H9 (cell line): ENCODE data around the gene STN1. TPM values are rescaled to one million over a fixed set of nuclear protein-coding genes. Genes with fewer than 3 reads are reported as not detected.

Experiments
- DNase-seq: peaks from one replicate; pipeline ENCODE4 v3.0.0-alpha.2; 2017
- H2AFZ ChIP-seq: one replicate; pipeline ENCODE4 v1.6.1; 2013; ENCODE audit warnings: mild to moderate bottlenecking, low read length, control low read depth, moderate library complexity
- H2AK5ac ChIP-seq: 2 replicates; pipeline ENCODE4 v1.6.1; 2013; ENCODE audit warnings: low read length, control low read depth, mixed read lengths; ENCODE audit not compliant: insufficient read length
- H2BK120ac ChIP-seq: one replicate; pipeline ENCODE4 v1.6.1; 2013; ENCODE audit warnings: low read depth, mild to moderate bottlenecking, low read length, control low read depth, inconsistent platforms; ENCODE audit not compliant: poor library complexity, severe bottlenecking
- H2BK12ac ChIP-seq: 2 replicates; pipeline ENCODE4 v1.6.1; 2013; ENCODE audit warnings: low read length, control low read depth, mixed read lengths, low read depth; ENCODE audit not compliant: insufficient read length
- H2BK15ac ChIP-seq: 2 replicates; pipeline ENCODE4 v1.6.1; 2013; ENCODE audit warnings: low read depth, low read length, control low read depth
- H2BK20ac ChIP-seq: one replicate; pipeline ENCODE4 v1.6.1; 2013; ENCODE audit warnings: low read depth, mild to moderate bottlenecking, low read length, control low read depth, inconsistent platforms; ENCODE audit not compliant: poor library complexity, severe bottlenecking
- H2BK5ac ChIP-seq: 2 replicates; pipeline ENCODE4 v1.6.1; 2013; ENCODE audit warnings: low read length, control low read depth, mixed read lengths; ENCODE audit not compliant: insufficient read length
- H3K14ac ChIP-seq: 2 replicates; pipeline ENCODE4 v1.6.1; 2013; ENCODE audit warnings: low read length, control low read depth; ENCODE audit not compliant: insufficient read depth
- H3K18ac ChIP-seq: 2 replicates; pipeline ENCODE4 v1.6.1; 2013; ENCODE audit warnings: low read depth, mild to moderate bottlenecking, mixed read lengths, low read length, control low read depth; ENCODE audit not compliant: insufficient read length
- H3K23ac ChIP-seq: 2 replicates; pipeline ENCODE4 v1.6.1; 2013; ENCODE audit warnings: low read length, control low read depth, mixed read lengths, low read depth; ENCODE audit not compliant: insufficient read length
- H3K23me2 ChIP-seq: 2 replicates; pipeline ENCODE4 v1.6.1; 2013; ENCODE audit warnings: low read depth, mild to moderate bottlenecking, mixed read lengths, low read length, control low read depth; ENCODE audit not compliant: insufficient read length, poor library complexity, severe bottlenecking
- H3K27ac ChIP-seq: 2 replicates; pipeline ENCODE4 v1.5.1; 2013; ENCODE audit warnings: low read length, control low read depth, mixed read lengths, low read depth; ENCODE audit not compliant: insufficient read length
- H3K27me3 ChIP-seq: 2 replicates; pipeline ENCODE4 v1.6.1; 2013; ENCODE audit warnings: low read length, control low read depth, inconsistent platforms; ENCODE audit not compliant: insufficient read depth
- H3K4ac ChIP-seq: 2 replicates; pipeline ENCODE4 v1.6.1; 2013; ENCODE audit warnings: low read depth, mild to moderate bottlenecking, control low read depth, inconsistent platforms, low read length, moderate library complexity
- H3K4me1 ChIP-seq: 2 replicates; pipeline ENCODE4 v1.6.1; 2013; ENCODE audit warnings: low read length, control low read depth, inconsistent platforms; ENCODE audit not compliant: insufficient read depth
- H3K4me2 ChIP-seq: 2 replicates; pipeline ENCODE4 v1.6.1; 2013; ENCODE audit warnings: low read length, control low read depth, mixed read lengths; ENCODE audit not compliant: insufficient read length, insufficient read depth
- H3K56ac ChIP-seq: 2 replicates; pipeline ENCODE4 v1.6.1; 2013; ENCODE audit warnings: low read depth, mild to moderate bottlenecking, mixed read lengths, low read length, control low read depth; ENCODE audit not compliant: insufficient read length
- H3K79me1 ChIP-seq: 2 replicates; pipeline ENCODE4 v1.6.1; 2013; ENCODE audit warnings: low read depth, mild to moderate bottlenecking, moderate library complexity, low read length, control low read depth, inconsistent platforms; ENCODE audit not compliant: insufficient read depth, poor library complexity, severe bottlenecking
- H3K79me2 ChIP-seq: 2 replicates; pipeline ENCODE4 v1.6.1; 2013; ENCODE audit warnings: low read length, control low read depth, inconsistent platforms; ENCODE audit not compliant: insufficient read depth
- H3K9ac ChIP-seq: 2 replicates; pipeline ENCODE4 v1.6.1; 2013; ENCODE audit warnings: low read length, control low read depth, mixed read lengths; ENCODE audit not compliant: insufficient read length; ENCODE audit errors: extremely low read depth
- H3K9me3 ChIP-seq: one replicate; pipeline ENCODE4 v1.6.1; 2013; ENCODE audit warnings: low read depth, low read length, inconsistent platforms; ENCODE audit not compliant: control insufficient read depth
- H3T11ph ChIP-seq: one replicate; pipeline ENCODE4 v1.6.1; 2013; ENCODE audit warnings: mild to moderate bottlenecking, low read length, control low read depth, inconsistent platforms
- H4K20me1 ChIP-seq: one replicate; pipeline ENCODE4 v1.6.1; 2013; ENCODE audit not compliant: control insufficient read depth, insufficient read length, insufficient read depth
- H4K5ac ChIP-seq: 2 replicates; pipeline ENCODE4 v1.6.1; 2013; ENCODE audit warnings: low read depth, mild to moderate bottlenecking, mixed read lengths, low read length, control low read depth; ENCODE audit not compliant: insufficient read length
- H4K8ac ChIP-seq: replicated peaks from 2 replicates; pipeline ENCODE4 v1.6.1; 2013; ENCODE audit warnings: low read length, control low read depth, mixed read lengths, low read depth; ENCODE audit not compliant: insufficient read length
- H4K91ac ChIP-seq: 2 replicates; pipeline ENCODE4 v1.6.1; 2013; ENCODE audit warnings: low read depth, mild to moderate bottlenecking, moderate library complexity, mixed read lengths, low read length, control low read depth; ENCODE audit not compliant: insufficient read length
- H3K27ac Mint-ChIP-seq, 3 experiments: 2 replicates in 2 of 3; 3 replicates in 1 of 3; pipeline ENCODE4 v1.8.0; 2020 to 2021; ENCODE audit warnings: mixed read lengths in 3 of 3, mild to moderate bottlenecking in 1 of 3, moderate library complexity in 1 of 3
- H3K27me3 Mint-ChIP-seq: 2 replicates; pipeline ENCODE4 v1.8.0; 2021; ENCODE audit warnings: low read depth, mild to moderate bottlenecking, moderate library complexity, mixed read lengths
- H3K36me3 Mint-ChIP-seq, 3 experiments: 2 replicates in 2 of 3; 3 replicates in 1 of 3; pipeline ENCODE4 v1.8.0; 2020 to 2021; ENCODE audit warnings: low read depth in 3 of 3, mixed read lengths in 3 of 3; ENCODE audit not compliant: insufficient read depth in 1 of 3
- H3K4me1 Mint-ChIP-seq, 2 experiments: 2 replicates each; pipeline ENCODE4 v1.8.0; 2020; ENCODE audit warnings: mixed read lengths in 2 of 2
- H3K4me3 Mint-ChIP-seq, 2 experiments: 2 replicates in 1 of 2; 3 replicates in 1 of 2; pipeline ENCODE4 v1.8.0; 2020 to 2021; ENCODE audit warnings: mild to moderate bottlenecking in 2 of 2, mixed read lengths in 2 of 2, moderate library complexity in 1 of 2
- H3K9me3 Mint-ChIP-seq, 2 experiments: 2 replicates in 1 of 2; 3 replicates in 1 of 2; pipeline ENCODE4 v1.8.0; 2020; ENCODE audit warnings: mild to moderate bottlenecking in 2 of 2, mixed read lengths in 2 of 2, moderate library complexity in 1 of 2
- CTCF ChIP-seq: fragments of 200-600 bp; sonication (generic); conservative IDR thresholded peaks from 3 replicates; pipeline ENCODE4 v1.8.0; 2021; ENCODE audit warnings: antibody characterized with exemption, mild to moderate bottlenecking
- WGBS: extraction: QIAGEN DNeasy Blood & Tissue Kit; methylation state at CpG from one replicate; pipeline ENCODE4 v1.1.7; 2013; ENCODE audit warnings: missing lambda C conversion rate, low lambda C conversion rate, mixed read lengths; ENCODE audit not compliant: insufficient read length; ENCODE audit errors: extremely low coverage; 5-methylcytosine and 5-hydroxymethylcytosine counted together
- total RNA-seq: library from RNA; stranded (reverse); gene quantifications from 2 replicates; pipeline ENCODE4 v1.2.1, GENCODE V29; 2021

STN1 gene
- total RNA-seq, 1 experiment from 2014 or later = 11.3 TPM

- Histone ChIP-seq H3K27ac (no peak overlapping the region), H4K91ac (no peak overlapping the region), H2BK12ac (no peak overlapping the region), H3K4ac (no peak overlapping the region), H3K9me3 (no peaks in the 10 kb centered on the region), H2BK120ac (no peak overlapping the region), H4K8ac (no peak overlapping the region), H2AK5ac (no peak overlapping the region), H3K27me3 (peaks cover 2% of the 10 kb centered on the region; the same call in 1 of the 2 replicates), H4K20me1 (no peaks in the 10 kb centered on the region), H3K23ac (no peak overlapping the region), H3K14ac (no peak overlapping the region), H3K9ac (no peak overlapping the region), H4K5ac (no peak overlapping the region), H2BK20ac (no peak overlapping the region), H3K4me2 (no peak overlapping the region), H2AFZ (no peak overlapping the region), H3K4me1 (no peaks in the 10 kb centered on the region), H3K79me2 (no peaks in the 10 kb centered on the region), H2BK15ac (no peak overlapping the region), H3K79me1 (no peaks in the 10 kb centered on the region), H3K18ac (no peak overlapping the region), H3K56ac (no peak overlapping the region), H3K23me2 (peaks cover 16% of the 10 kb centered on the region), H2BK5ac (no peak overlapping the region), H3T11ph (no peak overlapping the region)
- H3K4me3 Mint-ChIP-seq = no peak overlapping the region
- no peak for TF ChIP-seq CTCF
- H3K9me3 Mint-ChIP-seq = no peaks in the 10 kb centered on the region; a peak in 2 of 5 replicates
- peaks cover 23 to 35% of the 10 kb centered on the region in 2 experiments for H3K4me1 Mint-ChIP-seq
- no peak overlapping the region for H3K27ac Mint-ChIP-seq
- DNase-seq = no peak
- H3K27me3 Mint-ChIP-seq = peaks cover 47% of the 10 kb centered on the region
- H3K36me3 Mint-ChIP-seq = no peaks in the 10 kb centered on the region; a peak in 1 of 7 replicates
- no CpG with 5 or more reads among the region's 11 CpGs for WGBS
These were observed 65.7 kb downstream of the STN1 start for GRCh38 chr10:103852189-103852711.
